A204.1 (cell line): Measurements from ENCODE around the gene VIT.
A peak's percentile ranks its signal among the peaks of the same experiment; 100 is the strongest.

Source experiments
- FAIRE-seq: peaks from 2 replicates; lab custom pipeline; 2012; peaks lifted over from hg19 to GRCh38; lab: Jason Lieb, UNC

VIT gene

GRCh38 chr2:36696533-36696932 is at the start of gene VIT:
TSS of gene VIT (plus strand) at chr2:36696707. CDS start at chr2:36716371, 19,664 bp downstream.
- no peak for FAIRE-seq

GRCh38 chr2:36650031-36650829 is 46.3 kb upstream of the VIT start:
- no peak for FAIRE-seq

- no peak for FAIRE-seq
These were observed 43.4 kb upstream of the VIT start for GRCh38 chr2:36653155-36653554.

- no peak for FAIRE-seq
These were observed 42.4 kb upstream of the VIT start for GRCh38 chr2:36653967-36654694.

- no peak for FAIRE-seq
These were observed 41.1 kb upstream of the VIT start for GRCh38 chr2:36655453-36655852.

GRCh38 chr2:36657703-36658102 is 38.8 kb upstream of the VIT start:
- FAIRE-seq: no peak

GRCh38 chr2:36658277-36658748 is 38.2 kb upstream of the VIT start:
- no peak for FAIRE-seq

- FAIRE-seq: no peak
These were observed 37.3 kb upstream of the VIT start for GRCh38 chr2:36659218-36659617.

GRCh38 chr2:36659872-36660312 is 36.6 kb upstream of the VIT start:
- no peak for FAIRE-seq

- no peak for FAIRE-seq
These were observed 33.9 kb upstream of the VIT start for GRCh38 chr2:36662638-36663037.

GRCh38 chr2:36663295-36663694 is 33.2 kb upstream of the VIT start:
- FAIRE-seq: no peak

- peak; percentile 89 for FAIRE-seq
These were observed 32.4 kb upstream of the VIT start for GRCh38 chr2:36663851-36664695.

DNA sequence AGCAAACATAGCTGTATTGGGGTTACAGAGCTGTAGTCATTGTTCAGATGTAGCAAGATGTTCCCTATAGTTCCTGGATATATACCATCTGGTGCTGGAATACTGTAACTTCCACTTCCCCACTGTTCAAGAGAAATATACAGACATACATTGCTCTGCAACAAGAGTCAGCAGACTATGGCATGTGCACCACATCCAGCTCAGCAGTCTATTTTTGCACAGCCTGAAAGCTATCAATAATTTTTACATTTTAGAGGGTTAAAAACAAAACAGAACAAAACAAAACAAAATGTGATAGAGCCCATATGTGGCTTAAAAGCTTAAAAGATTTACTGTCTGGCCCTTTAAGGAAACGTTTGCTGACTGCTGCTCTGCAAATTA is 31.8 kb upstream of the VIT start:
- no peak for FAIRE-seq

DNA sequence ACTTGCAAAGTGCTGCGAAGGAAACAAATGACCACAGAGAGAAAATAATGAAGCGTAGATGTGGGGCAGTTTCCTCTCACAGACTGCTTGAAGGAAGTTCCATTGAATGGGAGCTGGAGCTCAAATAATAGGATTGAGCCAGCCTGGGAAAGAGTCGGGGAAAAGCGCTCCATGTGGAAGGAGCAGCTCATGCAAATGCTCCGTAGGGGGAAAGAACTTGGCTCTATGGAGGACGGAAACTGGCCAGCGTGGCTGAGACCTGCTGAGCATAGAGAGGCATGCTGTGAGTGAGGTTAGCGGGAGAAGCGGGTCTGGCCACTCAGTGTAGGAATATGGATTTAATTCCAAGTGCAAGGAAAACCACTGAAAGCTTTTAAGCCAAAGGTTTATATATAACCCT is 28.6 kb upstream of the VIT start:
- no peak for FAIRE-seq

DNA sequence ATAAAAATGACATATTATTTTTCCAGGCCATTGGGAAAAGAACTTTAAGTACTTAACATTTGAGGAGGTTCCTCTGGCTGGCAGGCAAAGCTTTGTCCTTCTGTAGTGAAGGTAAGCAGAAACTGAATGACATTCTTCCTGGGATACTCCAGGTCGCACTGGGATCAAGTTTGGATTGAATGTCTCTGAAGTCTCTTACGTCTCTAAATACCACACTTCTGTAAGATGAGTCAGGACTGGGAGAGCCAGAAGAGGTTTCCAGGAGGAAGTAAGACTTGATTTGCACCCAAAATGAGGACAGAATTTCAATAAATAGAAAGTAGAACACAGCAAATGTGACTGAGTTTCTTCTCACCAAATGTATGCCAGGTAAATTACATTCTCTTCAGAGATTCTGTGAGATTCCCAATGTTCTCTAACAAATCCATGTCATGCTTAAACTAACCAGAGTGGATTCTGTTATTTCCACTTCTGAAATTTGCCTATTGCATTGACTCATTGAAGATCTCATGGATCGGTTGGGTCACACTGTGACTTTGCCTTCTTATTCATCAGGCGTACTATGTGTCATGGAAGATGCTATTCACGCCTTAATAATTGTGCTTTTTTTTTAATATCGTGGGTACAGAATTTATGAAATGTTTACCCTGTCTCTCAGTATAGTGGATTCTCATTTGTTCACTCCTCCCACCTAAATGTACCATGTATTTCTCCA is 25.5 kb upstream of the VIT start:
- no peak for FAIRE-seq

DNA sequence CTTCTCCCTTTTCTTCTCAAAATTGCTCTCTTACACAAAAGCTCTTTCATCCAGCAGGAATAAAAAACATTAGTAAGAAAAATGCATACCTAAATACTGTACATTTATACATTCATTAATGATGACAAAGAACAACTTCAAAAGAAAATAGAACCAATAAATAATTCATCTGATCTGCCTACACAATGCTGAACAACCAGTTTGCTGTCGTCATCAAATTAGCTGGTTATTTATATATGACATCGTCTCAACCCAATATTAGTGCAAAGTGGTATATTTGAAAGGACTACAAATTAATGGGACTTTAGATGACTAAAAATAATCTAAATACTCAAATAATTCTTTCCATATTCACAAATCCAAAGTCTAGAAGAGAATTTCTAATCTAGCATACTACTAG is 24.8 kb upstream of the VIT start:
- no peak for FAIRE-seq

DNA sequence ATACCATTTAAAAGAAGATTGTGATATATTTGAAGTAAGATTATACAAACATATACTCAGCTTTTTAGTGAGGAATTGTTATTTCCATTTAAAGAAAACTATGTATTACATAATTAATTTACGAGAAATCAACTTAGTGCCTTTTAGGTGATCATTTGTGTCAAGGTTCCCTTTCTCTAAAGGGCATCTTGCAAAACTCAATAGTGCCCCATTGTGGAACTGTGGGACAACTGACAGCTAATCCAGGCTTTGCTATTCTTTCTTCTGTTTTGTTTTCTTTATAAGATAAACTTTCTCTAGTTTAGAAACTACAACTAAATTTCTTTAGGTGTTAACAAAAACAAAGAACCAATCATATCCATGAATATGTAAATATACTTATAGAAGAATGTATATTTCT is 24.3 kb upstream of the VIT start:
- FAIRE-seq: peak; percentile 77

GRCh38 chr2:36675579-36676282 is 20.8 kb upstream of the VIT start:
- no peak for FAIRE-seq

GRCh38 chr2:36676364-36676763 is 20.1 kb upstream of the VIT start:
- no peak for FAIRE-seq

DNA sequence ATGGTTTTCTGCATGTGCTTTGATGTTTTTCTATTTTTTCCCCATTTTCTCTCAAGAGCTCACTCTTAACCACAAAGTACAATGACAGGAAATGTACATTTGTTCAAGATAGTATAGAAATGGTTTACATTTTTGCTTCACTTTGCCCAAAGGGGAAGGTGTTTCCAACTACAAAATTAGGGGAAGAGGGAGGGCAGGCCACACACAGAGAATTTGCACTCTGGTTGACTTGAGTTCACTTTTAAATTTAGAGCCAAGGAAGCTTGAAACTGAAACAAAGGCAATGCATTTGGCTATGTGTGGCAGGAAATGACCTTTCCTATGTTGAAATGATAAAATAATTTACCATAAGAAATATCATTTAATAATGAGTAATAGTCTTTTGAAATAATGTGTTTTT is 19.1 kb upstream of the VIT start:
- no peak for FAIRE-seq

GRCh38 chr2:36677996-36678605 is 18.4 kb upstream of the VIT start:
- FAIRE-seq: no peak
